Right atrium auricular region (tissue), 2 donors: ENCODE data around the gene MYO3B. TPM values are rescaled to one million over a fixed set of nuclear protein-coding genes. Genes with fewer than 3 reads are reported as not detected.
A peak's percentile ranks its signal among the peaks of the same experiment; 100 is the strongest.

ENCODE experiments used
- DNase-seq: peaks from one replicate; pipeline ENCODE4 v3.0.0-alpha.2; 2019; ENCODE audit warnings: low spot score
- H3K27ac ChIP-seq, 2 donors: fragments of 200-600 bp; sonication (generic); 1 replicate in 1 of 2; 2 replicates in 1 of 2; pipeline ENCODE4 v1.5.1; 2016 to 2019
- H3K27me3 ChIP-seq, 2 donors: fragments of 200-600 bp; sonication (generic); one replicate each; pipeline versions ENCODE4 v1.5.1 to v1.6.0; 2017 to 2019
- H3K36me3 ChIP-seq: fragments of 200-600 bp; sonication (generic); one replicate; pipeline ENCODE4 v1.5.1; 2016
- H3K4me1 ChIP-seq, 2 donors: fragments of 200-600 bp; sonication (generic); one replicate each; pipeline versions ENCODE4 v1.5.1 to v1.6.0; 2017 to 2019
- H3K4me3 ChIP-seq, 2 donors: fragments of 200-600 bp; sonication (generic); 1 replicate in 1 of 2; 2 replicates in 1 of 2; pipeline ENCODE4 v1.5.1; 2017 to 2019; ENCODE audit warnings: mild to moderate bottlenecking in 1 of 2, moderate library complexity in 1 of 2
- H3K9me3 ChIP-seq, 2 donors: fragments of 200-600 bp; sonication (generic); one replicate each; pipeline ENCODE4 v1.5.1; 2019
- CTCF ChIP-seq, 2 donors: fragments of 200-600 bp; sonication (generic); IDR thresholded peaks; one replicate each; pipeline ENCODE4 v1.5.1; 2019; ENCODE audit warnings: antibody characterized with exemption in 2 of 2
- total RNA-seq, 2 donors: library from RNA; depleted of rRNA; stranded (reverse); fragments of >200 nt; gene quantifications; one replicate each; pipeline ENCODE4 v1.1.0, GENCODE V29; 2016

MYO3B gene
- total RNA-seq, 2 donors from 2014 or later, result not detected

GRCh38 chr2:170485254-170486026 lies 307.5 kb downstream of the MYO3B start:
- DNase-seq, result no peak
- no peak for TF ChIP-seq CTCF (IDR thresholded peaks at IDR 0.05)
- Histone ChIP-seq H3K4me3 (no peak overlapping the region), H3K4me1 (no peaks in the 10 kb centered on the region), H3K27me3 (no peaks in the 10 kb centered on the region), H3K36me3 (no peaks in the 10 kb centered on the region), H3K27ac (no peak overlapping the region), H3K9me3 (no peaks in the 10 kb centered on the region)

- no peaks in the 10 kb centered on the region for H3K27me3 ChIP-seq
- H3K4me1 ChIP-seq, result no peaks in the 10 kb centered on the region
- no peak for DNase-seq
- H3K4me3 ChIP-seq, result no peak overlapping the region
- H3K27ac ChIP-seq, result no peak overlapping the region
- no peaks in the 10 kb centered on the region for H3K36me3 ChIP-seq
- no peaks in the 10 kb centered on the region for H3K9me3 ChIP-seq
- TF ChIP-seq CTCF (IDR thresholded peaks at IDR 0.05), result peak in 1 of 2 donors; percentile 28
Observed at GRCh38 chr2:170486730-170487129, 308.8 kb downstream of the MYO3B start.

- DNase-seq, result no peak
- Histone ChIP-seq H3K4me3 (no peak overlapping the region), H3K4me1 (no peaks in the 10 kb centered on the region), H3K9me3 (no peaks in the 10 kb centered on the region), H3K27me3 (no peaks in the 10 kb centered on the region), H3K27ac (no peak overlapping the region), H3K36me3 (no peaks in the 10 kb centered on the region)
- TF ChIP-seq CTCF (IDR thresholded peaks at IDR 0.05), result no peak
Observed at GRCh38 chr2:170488807-170489206, 310.9 kb downstream of the MYO3B start.

GRCh38 chr2:170492010-170492409 lies 314.1 kb downstream of the MYO3B start:
- H3K4me3 ChIP-seq, result no peak overlapping the region
- no peak for TF ChIP-seq CTCF (IDR thresholded peaks at IDR 0.05)
- no peak for DNase-seq
- no peaks in the 10 kb centered on the region for H3K4me1 ChIP-seq
- H3K36me3 ChIP-seq, result no peaks in the 10 kb centered on the region
- no peaks in the 10 kb centered on the region for H3K27me3 ChIP-seq
- H3K9me3 ChIP-seq, result no peaks in the 10 kb centered on the region
- no peak overlapping the region for H3K27ac ChIP-seq

- no peaks in the 10 kb centered on the region for H3K27me3 ChIP-seq
- DNase-seq, result no peak
- H3K36me3 ChIP-seq, result no peaks in the 10 kb centered on the region
- no peaks in the 10 kb centered on the region for H3K4me1 ChIP-seq
- no peaks in the 10 kb centered on the region for H3K9me3 ChIP-seq
- no peak overlapping the region for H3K27ac ChIP-seq
- TF ChIP-seq CTCF (IDR thresholded peaks at IDR 0.05), result no peak
- no peak overlapping the region for H3K4me3 ChIP-seq
Observed at GRCh38 chr2:170493426-170494097, 315.6 kb downstream of the MYO3B start.
